ENCODE measurements around the gene RP2.

RP2 gene

DNA sequence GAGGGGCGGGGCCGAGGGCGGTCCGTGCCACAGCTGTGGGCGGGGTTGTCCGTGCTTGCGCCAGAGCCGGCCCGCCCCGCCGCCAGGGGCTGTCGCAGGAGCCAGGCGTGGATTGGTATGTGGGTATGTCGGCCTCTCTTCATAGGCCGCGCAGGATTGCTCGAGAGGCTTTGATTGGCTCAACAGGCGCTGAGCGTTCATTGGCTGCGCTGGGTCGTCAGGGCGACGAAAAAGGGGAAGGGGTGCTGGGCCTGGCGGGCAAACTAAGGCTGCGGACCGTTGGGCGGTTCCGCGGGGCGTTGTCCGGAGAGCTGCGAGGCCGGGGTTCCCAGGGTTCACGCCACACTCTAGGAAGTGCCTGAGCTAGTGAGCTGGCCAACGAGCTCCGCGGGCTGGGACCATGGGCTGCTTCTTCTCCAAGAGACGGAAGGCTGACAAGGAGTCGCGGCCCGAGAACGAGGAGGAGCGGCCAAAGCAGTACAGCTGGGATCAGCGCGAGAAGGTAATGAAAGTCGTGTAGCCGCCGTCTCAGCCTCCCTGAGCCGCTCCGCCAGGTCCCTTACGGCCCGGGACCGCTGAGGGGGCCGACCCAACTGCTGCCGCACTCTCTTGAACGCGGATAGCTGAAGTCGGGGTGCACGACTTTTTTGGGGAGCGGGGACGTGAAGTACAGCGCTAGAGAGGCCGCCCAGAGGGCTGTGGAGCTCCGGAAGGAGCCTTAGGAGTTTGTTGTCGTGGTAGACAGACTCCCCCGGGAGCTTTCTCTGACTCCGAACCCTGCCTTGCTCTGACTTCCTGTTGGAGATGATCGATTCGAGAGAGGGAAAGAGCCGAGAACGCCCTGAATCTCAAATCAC, at the start of gene RP2:
Gene RP2 (plus strand): TSS at position 343 of the 857 bp plus-strand sequence. CDS start 58 bp downstream, at position 401.
- DNase-seq (ENCODE audit: low read depth) = peak; percentile 56

DNA sequence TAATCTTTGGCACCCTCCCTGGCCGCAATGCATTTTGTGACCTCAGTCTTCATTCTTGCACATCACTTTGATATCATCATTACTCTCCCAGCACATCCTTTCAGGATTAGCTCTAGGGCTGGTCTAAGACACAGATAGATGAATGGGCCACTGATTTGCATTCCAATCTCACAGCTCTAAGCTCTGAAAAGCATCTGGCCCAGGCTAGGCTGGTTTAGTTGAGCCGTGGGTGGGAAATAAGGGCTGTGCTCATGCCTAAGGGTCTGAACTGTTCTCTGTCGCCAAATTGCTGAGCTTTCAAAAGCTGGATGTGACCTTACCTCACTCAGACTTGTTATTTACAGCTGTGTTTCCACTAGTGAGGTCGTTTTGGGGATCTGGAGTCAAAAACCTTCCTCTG, 47.9 kb upstream of the RP2 start:
- DNase-seq (ENCODE audit: low read depth) = no peak

DNA sequence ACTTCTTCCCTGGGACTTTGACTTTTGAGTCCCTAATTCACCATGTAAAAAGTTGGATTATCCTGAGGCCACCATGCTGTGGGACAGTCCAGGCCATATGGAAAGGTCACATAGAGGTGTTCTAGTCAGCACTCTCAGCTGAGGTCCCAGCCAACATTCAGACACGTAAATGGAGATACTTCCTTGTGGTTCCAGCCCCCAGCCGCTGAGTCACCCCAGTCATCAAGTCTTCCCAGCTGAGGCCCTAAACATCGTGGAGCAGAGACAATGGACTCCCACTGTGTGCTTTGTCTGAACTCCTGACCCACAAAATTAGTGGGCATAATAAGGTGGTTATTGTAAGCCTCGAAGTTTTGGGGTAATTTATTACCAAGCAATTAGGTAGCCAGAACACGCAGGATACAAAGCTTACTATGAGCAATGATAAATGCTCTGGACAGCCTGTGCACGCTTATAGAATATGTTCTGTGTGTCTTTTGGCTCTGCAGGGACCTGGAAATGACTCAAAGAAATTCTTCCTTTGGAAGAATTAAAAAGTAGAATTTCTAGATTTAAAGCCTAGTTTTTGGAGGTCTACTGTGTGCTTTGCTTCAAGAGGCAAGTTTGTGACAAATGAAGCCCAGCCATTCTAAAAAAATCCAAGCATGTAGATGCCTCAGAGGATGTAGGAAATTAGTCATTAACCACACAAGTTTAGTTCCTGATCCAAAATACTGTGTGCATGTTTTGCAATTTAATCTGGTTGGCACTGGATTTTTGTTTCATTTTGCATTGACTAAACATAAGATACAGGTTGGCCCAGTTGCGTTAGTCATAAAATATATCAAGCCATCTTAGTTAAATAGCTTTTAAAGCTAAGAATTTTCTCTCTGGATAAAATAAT, 44.7 kb upstream of the RP2 start:
- DNase-seq (ENCODE audit: low read depth) = no peak

DNA sequence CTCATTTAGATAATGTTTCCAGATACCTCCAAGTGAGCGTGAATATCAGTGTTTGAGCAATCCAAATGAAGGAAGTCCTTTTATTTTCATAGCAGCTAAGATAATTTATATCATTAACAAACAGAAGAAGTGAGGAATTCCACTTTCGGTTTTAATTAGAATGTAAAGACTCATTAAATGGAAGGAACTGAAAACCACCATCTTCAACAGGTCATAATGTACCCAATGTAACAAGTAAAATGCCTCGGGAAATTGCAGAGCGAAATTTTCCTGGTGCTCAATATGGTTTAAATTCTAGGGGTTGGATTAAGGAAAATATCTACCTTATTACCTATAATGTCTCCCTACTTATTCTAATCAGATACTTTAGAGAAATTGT, 44.0 kb upstream of the RP2 start:
- DNase-seq (ENCODE audit: low read depth) = no peak

DNA sequence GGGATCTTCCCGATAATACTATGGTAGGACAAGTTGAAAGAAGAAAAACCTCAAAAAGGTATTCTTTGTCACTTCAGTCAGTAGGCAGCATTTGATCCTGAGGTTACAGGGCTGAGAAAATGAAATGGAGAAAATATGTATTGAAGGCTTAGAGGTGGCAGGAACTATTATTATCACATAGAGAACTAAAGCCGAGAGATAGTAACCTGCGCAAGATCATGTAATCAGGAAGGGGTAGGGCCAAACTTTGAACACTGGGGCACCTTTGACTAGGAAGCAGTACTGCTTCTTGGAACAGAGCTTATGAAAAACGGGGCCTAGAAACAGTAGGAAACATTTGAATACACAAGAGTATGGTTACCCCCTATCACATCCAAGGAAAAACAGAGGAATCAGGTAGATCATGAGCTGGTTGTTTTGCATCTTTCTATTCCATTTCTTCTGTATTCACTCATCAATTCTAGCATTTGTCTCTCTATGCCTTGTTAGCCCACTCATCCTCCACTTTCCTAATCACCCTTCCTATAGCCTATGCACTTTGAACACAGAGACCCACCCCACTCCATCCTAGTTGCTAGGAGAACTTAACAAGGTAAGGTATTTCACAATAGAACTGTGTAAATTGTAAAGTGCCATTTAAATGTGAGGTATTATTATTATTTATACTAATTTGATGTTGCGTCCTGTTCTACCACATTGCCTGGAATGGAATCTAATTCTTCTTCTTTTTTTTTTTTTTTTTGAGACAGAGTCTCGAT, 43.3 kb upstream of the RP2 start:
- DNase-seq (ENCODE audit: low read depth) = no peak

DNA sequence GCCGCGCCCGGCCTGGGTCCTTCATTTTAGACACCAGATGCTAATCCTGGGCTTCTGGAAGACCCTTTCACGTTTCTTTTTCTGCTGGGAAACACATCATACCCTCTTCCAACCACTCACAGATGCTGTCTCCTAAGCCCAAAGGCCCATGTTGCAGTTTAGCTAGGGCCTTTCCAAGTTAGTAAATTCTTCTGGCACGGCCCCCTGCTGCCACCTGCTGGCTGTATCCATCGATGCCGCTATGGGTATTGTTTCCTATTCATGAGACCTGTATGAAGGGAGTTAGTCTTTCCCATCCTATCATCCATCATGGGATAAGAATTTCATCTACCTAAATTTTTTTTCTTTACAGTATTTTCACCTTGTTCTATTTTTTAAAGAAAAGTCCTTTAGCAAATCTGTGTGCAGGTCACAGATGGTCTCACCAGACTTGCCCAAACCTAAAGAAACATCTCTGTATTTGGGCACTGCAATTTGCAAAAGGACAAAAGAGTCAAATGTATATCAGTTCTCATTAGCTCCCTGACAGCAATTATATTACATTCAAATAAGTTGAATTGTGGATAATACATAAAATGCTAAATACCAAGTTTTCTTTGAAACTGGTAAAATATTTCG, 40.2 kb upstream of the RP2 start:
- DNase-seq (ENCODE audit: low read depth) = peak; percentile 16

DNA sequence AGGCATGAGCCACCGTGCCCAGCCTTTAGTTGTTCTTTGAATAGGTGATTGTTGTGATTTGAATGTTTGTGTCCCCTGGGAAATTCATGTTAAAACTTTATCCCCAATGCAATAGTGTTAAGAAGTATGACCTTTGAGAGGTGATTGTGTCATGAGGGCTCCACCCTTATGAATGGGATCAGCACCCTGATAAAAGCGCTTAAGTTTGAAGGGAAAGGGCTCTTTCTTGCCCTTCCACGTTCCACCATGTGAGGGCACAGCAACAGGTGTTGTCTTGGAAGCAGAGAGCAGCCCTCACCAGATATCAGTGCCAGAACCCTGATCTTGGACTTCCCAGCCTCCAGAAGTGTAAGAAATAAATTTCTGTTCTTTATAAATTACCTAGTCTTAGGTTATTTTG, 33.7 kb upstream of the RP2 start:
- DNase-seq (ENCODE audit: low read depth) = no peak

DNA sequence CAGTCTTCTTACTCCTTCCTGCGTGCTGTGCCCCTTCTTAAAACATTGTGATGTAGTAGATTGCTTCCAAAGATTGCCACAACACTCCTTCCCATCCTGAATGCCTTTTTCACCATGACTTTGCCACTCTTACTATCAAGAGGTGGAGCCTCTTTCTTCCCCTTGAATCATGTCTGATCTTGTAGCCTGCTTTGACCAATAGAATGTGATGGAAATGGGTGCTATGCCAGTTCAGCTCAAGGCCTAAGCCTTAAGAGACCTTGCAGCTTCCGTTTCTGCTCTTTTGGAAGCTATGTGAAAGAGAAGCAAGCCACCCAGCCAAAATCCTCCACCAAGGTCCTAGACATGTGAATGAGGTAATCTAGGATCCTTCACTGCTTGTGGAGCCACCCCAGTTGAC, 31.6 kb upstream of the RP2 start:
- DNase-seq (ENCODE audit: low read depth) = no peak

DNA sequence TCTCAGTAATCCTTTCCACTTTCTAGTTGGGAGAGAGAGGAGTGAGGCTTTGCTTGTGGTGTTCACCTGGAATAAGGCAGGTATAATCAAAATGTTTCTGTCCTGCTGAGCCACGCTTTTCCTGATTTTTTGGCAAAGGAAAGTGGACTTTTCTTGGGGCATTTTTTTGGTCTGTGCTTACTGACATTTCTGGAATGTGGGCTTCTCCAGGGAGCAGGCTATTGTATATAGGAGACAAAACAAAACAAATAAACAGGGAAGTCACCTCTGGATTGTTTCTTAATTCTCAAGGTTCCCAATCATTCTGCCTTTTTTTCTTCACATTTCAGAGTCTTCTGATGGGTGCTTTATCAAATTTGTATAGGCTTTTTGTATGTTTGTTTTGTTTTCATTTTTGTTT, 25.7 kb upstream of the RP2 start:
- DNase-seq (ENCODE audit: low read depth) = no peak

DNA sequence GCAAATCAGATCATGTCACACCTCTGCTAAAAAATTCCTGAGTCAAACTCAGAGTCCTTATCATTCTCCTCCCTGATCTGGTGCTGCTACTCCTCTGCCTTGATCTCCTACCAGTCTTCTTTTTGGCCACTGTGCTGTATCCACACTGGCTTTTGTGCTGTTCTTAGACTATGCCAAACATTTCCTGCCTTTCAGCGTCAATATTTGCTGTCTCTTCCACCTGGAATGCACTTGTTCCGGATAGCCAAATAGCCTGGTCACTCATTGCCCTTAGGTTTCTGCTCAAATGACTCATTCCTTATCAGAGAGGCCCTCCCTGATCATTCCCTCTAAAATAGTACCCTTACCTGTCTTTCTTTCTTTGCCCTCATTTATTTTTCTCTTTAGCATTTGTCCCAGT, 24.4 kb upstream of the RP2 start:
- no peak for DNase-seq (ENCODE audit: low read depth)

DNA sequence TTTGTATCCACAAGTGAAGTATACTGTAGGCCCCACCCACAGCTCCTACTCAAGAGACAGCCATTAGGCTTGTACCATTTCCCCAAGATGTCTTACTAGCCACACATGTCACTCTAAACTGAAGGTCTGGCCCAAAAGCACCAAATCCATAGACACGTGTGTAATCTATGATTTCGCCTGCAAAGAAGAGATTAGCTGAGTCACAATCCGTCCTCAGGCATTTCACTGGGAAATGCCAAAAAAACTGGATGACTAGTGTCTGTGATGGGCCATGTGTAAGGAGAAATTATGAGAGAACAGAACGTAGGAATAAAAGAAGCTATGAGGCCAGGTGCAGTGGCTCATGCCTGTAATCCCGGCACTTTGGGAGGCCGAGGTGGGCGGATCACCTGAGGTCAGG, 21.9 kb upstream of the RP2 start:
- DNase-seq (ENCODE audit: low read depth) = no peak

DNA sequence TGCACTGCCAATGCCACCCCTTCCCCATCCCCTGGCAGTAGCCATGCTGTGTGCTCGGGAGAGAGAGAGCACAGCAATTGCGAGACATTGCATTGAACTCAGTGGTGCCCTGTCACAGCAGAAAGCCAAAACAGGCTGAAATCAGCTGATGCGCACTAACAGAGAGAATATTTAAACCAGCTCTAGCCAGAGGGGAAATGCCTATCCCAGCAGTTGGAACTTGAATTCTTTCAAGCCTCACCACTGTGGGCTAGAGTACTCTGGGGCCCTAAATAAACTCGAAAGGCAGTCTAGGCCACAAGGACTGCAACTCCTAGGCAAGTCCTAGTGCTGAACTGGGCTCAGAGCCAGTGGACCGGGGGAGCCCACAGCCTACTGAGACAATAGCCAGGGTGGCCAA, 17.7 kb upstream of the RP2 start:
- DNase-seq (ENCODE audit: low read depth) = no peak

DNA sequence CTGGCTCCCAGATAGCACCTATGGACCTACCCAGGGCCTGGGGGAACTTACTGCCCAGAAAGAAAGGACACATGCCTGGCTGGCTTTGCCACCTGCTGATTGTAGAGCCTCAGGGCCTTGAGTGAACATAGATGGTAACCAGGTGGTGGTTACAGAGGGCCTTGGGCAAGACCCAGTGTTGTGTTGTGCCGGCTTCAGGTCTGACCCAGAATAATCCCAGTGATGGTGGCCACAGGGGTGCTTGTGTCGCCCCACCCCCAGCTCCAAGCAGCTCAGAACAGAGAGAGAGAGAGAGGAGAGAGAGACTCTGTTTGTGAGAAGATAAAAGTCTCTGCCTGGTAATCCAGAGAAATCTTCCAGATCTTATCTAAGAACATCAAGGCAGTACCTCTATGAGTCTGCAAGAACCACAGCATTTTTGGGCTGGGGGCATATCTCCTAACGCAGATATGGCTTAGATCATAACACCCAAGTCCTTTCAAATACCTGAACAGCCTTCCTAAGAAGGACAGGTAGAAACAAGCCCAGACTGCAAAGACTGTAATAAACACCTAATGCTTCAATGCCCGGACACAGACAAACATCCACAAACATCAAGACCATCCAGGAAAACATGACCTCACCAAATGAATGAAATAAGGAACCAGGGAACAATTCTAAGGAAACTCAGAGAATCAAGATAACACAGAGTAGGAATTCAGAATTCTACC, 16.3 kb upstream of the RP2 start:
- DNase-seq (ENCODE audit: low read depth) = no peak

DNA sequence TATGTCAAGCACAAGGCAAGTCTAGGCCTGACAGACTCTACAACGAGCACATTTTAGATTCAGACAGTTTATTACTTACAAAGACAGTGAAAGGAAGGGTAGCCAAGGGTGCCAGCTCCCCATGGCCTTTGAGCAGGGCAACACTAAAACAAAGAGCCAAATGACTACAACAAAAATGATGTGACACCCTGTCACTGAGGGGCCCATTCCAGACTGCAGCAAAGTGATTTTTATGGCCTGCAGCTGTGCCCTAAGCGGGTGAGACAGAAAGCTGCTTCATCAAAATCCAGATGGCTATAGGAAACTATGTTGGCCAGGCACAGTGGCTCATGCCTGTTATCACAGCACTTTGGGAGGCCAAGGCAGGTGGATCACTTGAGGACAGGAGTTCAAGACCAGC, 13.4 kb upstream of the RP2 start:
- no peak for DNase-seq (ENCODE audit: low read depth)

DNA sequence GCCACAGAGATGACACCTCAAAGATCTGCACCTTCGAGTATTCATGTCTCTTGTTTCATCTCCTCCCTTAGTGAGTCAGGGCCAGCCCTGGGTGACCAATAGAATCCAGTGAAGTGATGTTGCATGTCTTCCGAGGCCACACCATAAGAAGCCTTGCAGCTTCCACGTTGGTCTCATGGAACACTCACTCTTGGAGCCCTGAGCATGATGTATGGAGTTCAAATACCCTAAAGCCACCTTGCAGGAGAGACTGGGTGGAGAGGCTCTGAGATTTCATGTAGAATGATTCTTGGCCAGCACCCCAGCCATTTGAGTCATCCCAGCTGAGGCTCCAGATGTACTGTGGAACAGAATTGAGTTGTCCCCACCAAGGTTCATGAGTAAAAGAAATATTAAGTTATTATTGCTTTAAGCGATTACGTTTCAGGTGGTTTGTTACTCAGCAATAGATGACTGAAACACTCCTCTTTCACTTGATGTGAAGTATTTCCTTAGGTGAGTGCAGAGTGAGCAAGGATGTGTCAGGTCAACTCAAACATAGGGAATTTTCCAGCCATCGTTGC, 5.0 kb upstream of the RP2 start:
- no peak for DNase-seq (ENCODE audit: low read depth)

DNA sequence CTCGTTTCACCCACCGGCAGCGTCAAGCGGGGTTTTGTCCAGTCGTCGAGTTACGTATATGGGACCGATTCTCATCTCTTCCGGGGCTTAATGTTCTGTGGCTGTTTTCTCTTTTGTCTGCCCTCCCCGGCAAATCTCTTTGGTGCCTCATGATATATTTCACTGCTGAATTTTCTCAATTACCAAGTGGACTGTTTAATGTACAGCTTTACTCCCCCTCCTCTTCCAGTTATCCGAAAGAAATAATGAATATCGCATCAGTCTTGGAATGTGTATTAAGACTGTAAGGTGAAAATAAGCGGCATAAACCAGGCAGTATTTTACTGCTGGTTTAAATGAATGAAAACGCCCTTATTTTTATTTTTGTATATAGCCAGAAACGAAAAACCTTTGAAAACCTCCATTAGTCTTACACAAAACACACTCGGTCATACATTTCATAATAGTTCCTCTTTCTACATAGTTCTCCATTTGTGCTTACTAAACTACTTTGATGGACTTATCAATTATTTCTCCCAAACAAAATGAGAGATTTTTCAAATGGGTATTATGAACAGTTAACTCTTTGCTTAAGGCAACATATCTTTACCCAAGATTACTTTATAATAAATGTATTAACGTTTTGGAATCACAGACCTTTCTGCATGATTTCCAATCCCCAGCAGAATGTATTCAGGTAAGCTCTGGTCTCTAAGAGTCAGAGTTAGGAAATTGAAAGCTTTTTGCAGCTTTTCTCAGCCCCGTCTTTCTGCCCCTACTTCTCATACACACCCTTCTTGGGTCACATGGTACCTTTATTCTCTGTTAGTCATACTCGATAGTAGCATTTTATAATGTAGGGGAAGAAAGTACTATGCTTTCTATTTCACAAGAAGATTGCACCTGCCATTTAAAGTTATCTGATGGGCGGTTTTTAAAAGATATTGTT, 979 bp downstream of the RP2 start:
- no peak for DNase-seq (ENCODE audit: low read depth)

DNA sequence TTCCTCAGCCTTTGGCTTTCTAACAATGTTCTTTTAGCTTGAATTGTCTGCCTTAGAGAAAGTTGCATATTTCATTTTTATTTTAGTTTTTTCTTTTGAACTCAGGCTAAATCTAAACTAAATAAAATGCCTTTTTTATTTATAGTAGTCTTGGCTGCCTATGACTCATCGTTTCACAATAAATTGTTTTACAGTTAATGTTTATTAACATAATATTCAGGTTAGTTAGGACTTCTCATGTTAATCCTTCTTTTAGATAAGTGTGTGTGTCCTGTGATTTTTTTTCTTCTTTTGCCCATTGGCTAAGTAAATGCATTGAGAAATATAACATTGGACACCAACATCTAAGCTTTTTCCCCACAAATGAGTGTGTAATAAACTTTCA, 1.6 kb downstream of the RP2 start:
- no peak for DNase-seq (ENCODE audit: low read depth)

DNA sequence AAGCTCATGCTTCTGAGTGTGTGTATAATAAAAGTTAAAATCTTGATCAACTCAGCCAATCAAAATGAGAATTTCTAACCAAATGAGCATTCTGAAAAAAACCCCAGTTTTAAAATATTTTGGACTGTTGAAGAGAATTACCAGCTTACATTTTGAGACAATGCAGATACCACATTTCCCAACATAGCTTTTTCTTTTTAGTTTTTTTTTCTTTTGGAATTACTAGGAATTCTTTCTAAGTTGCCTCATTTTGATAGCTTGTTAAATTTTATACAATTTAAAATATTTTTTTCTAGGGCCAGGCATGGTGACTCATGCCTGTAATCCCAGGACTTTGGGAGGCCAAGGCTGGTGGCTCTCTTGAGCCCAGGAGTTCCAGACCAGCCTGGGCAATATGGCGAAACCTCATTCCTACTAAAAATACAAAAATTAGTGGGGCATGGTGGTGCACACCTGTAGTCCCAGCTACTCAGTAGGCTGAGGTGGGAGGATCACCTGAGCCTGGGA, 2.2 kb downstream of the RP2 start:
- DNase-seq (ENCODE audit: low read depth) = no peak

DNA sequence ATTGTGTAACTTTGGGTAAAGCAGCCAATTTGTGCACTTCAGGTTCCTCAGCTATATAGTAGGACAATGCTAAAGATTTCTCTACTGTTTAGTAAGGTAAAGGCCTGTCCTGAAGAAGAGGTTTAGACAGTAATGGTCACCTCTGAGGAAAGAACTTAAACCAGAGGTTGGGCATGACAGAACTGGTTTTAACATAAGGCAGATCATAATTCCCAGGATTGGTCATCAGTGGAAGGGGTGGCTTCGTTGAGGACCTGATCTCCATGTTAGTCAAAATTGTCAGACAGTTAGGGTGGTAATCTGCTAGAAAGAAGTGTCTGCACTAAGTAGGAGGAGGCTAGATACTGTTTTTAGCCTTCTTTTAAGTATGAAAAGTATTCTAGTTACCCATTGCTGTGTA, 4.1 kb downstream of the RP2 start:
- no peak for DNase-seq (ENCODE audit: low read depth)

DNA sequence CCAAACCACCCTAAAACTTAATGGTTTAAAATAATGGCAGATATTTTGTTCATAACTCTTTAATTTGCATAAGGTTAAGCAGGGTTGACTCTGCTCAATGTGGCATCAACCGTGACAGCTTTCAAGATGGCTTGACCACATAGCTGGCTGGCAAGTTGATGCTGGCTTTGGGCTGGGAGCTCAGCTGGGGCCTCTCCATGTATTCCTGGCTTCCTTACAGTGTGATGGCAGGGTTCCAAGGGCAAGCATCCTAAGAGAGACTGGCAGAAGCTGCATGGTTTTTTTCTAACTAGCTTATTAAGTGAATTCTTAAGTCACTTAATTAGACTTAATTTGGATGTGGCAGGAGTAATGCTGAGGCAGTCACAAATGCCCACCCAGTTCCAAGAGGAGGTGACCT, 4.5 kb downstream of the RP2 start:
- DNase-seq (ENCODE audit: low read depth) = no peak
